WTC11 (cell line): ENCODE data around the gene IPO9. TPM values are rescaled to one million over a fixed set of nuclear protein-coding genes. Genes with fewer than 3 reads are reported as not detected.

Source experiments
- ATAC-seq: fragments of 200-7000 bp; cut with Tn5 transposase; 2 replicates; pipeline ENCODE4 v1.10.0; 2021; ENCODE audit warnings: mild to moderate bottlenecking, moderate library complexity
- CTCF ChIA-PET: fragments of 300-600 bp; sonication (Branson Sonifier 250); formaldehyde crosslinking; loops from one replicate; lab custom pipeline; 2021; ENCODE audit warnings: antibody characterized with exemption; lab: Charles Lee
- POLR2A ChIA-PET: fragments of 350-600 bp; sonication (Branson Sonifier 250); formaldehyde crosslinking; loops from one replicate; lab custom pipeline; 2021; ENCODE audit warnings: antibody characterized with exemption; lab: Charles Lee
- DNase-seq: peaks from one replicate; pipeline ENCODE4 v3.0.0; 2021; ENCODE audit warnings: low spot score
- H3K27ac Mint-ChIP-seq: 2 replicates; pipeline ENCODE4 v1.8.0; 2021; ENCODE audit warnings: mixed read lengths
- H3K27me3 Mint-ChIP-seq: 2 replicates; pipeline ENCODE4 v1.8.0; 2021; ENCODE audit warnings: low read depth, mild to moderate bottlenecking, moderate library complexity, mixed read lengths
- H3K36me3 Mint-ChIP-seq: 2 replicates; pipeline ENCODE4 v1.8.0; 2021; ENCODE audit warnings: mixed read lengths
- H3K4me1 Mint-ChIP-seq: 2 replicates; pipeline ENCODE4 v1.8.0; 2022; ENCODE audit warnings: mixed read lengths
- H3K4me3 Mint-ChIP-seq: 2 replicates; pipeline ENCODE4 v1.8.0; 2021; ENCODE audit warnings: mild to moderate bottlenecking, moderate library complexity, mixed read lengths
- H3K9me3 Mint-ChIP-seq: 2 replicates; pipeline ENCODE4 v1.8.0; 2021; ENCODE audit warnings: mixed read lengths
- ATF1 ChIP-seq: sonication (generic); formaldehyde crosslinking; IDR thresholded peaks from 2 replicates; pipeline ENCODE4 v1.8.1; 2023; ENCODE audit warnings: mild to moderate bottlenecking, moderate library complexity, missing genetic modification reagents
- CBFB ChIP-seq: sonication (generic); formaldehyde crosslinking; IDR thresholded peaks from 2 replicates; pipeline ENCODE4 v1.8.1; 2022; ENCODE audit warnings: mild to moderate bottlenecking, low read depth, missing genetic modification reagents
- CTCF ChIP-seq: fragments of 200-600 bp; IDR thresholded peaks from 2 replicates; pipeline ENCODE4 v1.8.0; 2022; ENCODE audit warnings: antibody characterized with exemption
- ELF4 ChIP-seq: sonication (generic); formaldehyde crosslinking; IDR thresholded peaks from 2 replicates; pipeline ENCODE4 v1.8.1; 2022; ENCODE audit warnings: low read depth, mild to moderate bottlenecking, moderate library complexity, missing genetic modification reagents
- EMX1 ChIP-seq: fragments of 250-450 bp; sonication (Bioruptor Pico); IDR thresholded peaks from 2 replicates; pipeline ENCODE4 v1.8.0; 2021; ENCODE audit warnings: mild to moderate bottlenecking
- FOXJ3 ChIP-seq: sonication (generic); formaldehyde crosslinking; IDR thresholded peaks from 2 replicates; pipeline ENCODE4 v1.9.0; 2021; ENCODE audit warnings: missing genetic modification reagents, mild to moderate bottlenecking, borderline replicate concordance
- FOXK1 ChIP-seq: sonication (generic); formaldehyde crosslinking; IDR thresholded peaks from 2 replicates; pipeline ENCODE4 v1.8.0; 2022; ENCODE audit warnings: mild to moderate bottlenecking, moderate library complexity, missing genetic modification reagents
- GRHL2 ChIP-seq: fragments of 250-450 bp; sonication (Bioruptor Pico); IDR thresholded peaks from 2 replicates; pipeline ENCODE4 v1.8.0; 2022; ENCODE audit warnings: mild to moderate bottlenecking, moderate library complexity; ENCODE audit not compliant: insufficient replicate concordance, severe bottlenecking
- JAZF1 ChIP-seq: fragments of 250-450 bp; sonication (Bioruptor Pico); IDR thresholded peaks from 2 replicates; pipeline ENCODE4 v1.9.0; 2021; ENCODE audit warnings: moderate library complexity, mild to moderate bottlenecking, inconsistent platforms
- MXD4 ChIP-seq: fragments of 250-450 bp; sonication (Bioruptor Pico); IDR thresholded peaks from 2 replicates; pipeline ENCODE4 v1.8.0; 2021; ENCODE audit warnings: mild to moderate bottlenecking, moderate library complexity, borderline replicate concordance
- MYBL2 ChIP-seq: sonication (generic); formaldehyde crosslinking; IDR thresholded peaks from 2 replicates; pipeline ENCODE4 v1.8.1; 2023; ENCODE audit warnings: mild to moderate bottlenecking, moderate library complexity, missing genetic modification reagents
- NFATC4 ChIP-seq: fragments of 250-450 bp; sonication (Bioruptor Pico); IDR thresholded peaks from 2 replicates; pipeline ENCODE4 v1.9.0; 2021; ENCODE audit warnings: mild to moderate bottlenecking
- RELA ChIP-seq: sonication (generic); formaldehyde crosslinking; IDR thresholded peaks from 2 replicates; pipeline ENCODE4 v1.8.1; 2022; ENCODE audit warnings: missing genetic modification reagents, mild to moderate bottlenecking, borderline replicate concordance
- RORB ChIP-seq: fragments of 250-450 bp; sonication (Bioruptor Pico); IDR thresholded peaks from 2 replicates; pipeline ENCODE4 v1.9.0; 2021; ENCODE audit warnings: mild to moderate bottlenecking
- SMAD4 ChIP-seq: sonication (generic); formaldehyde crosslinking; IDR thresholded peaks from 2 replicates; pipeline ENCODE4 v1.8.0; 2022; ENCODE audit warnings: mild to moderate bottlenecking, missing genetic modification reagents
- TEAD4 ChIP-seq: sonication (generic); formaldehyde crosslinking; IDR thresholded peaks from 2 replicates; pipeline ENCODE4 v1.8.0; 2022; ENCODE audit warnings: mild to moderate bottlenecking, missing genetic modification reagents
- TP53 ChIP-seq: sonication (generic); formaldehyde crosslinking; IDR thresholded peaks from 2 replicates; pipeline ENCODE4 v1.8.1; 2023; ENCODE audit warnings: mild to moderate bottlenecking, missing genetic modification reagents
- ZNF232 ChIP-seq: sonication (generic); formaldehyde crosslinking; IDR thresholded peaks from 2 replicates; pipeline ENCODE4 v1.8.0; 2022; ENCODE audit warnings: mild to moderate bottlenecking, missing genetic modification reagents
- ZNF416 ChIP-seq: fragments of 250-450 bp; sonication (Bioruptor Pico); IDR thresholded peaks from 2 replicates; pipeline ENCODE4 v1.9.0; 2021; ENCODE audit warnings: mild to moderate bottlenecking, inconsistent platforms
- ZNF423 ChIP-seq: fragments of 250-450 bp; sonication (Bioruptor Pico); IDR thresholded peaks from 2 replicates; pipeline ENCODE4 v2.1.2; 2022; ENCODE audit warnings: mild to moderate bottlenecking, moderate library complexity
- ZNF671 ChIP-seq: fragments of 250-450 bp; sonication (Bioruptor Pico); IDR thresholded peaks from 2 replicates; pipeline ENCODE4 v1.8.0; 2021; ENCODE audit warnings: mild to moderate bottlenecking
- total RNA-seq: library from RNA; stranded (reverse); gene quantifications from 3 replicates; pipeline ENCODE4 v1.2.3, GENCODE V29; 2021
- TF ChIP-seq, protein P1 (sequence below): sonication (generic); formaldehyde crosslinking; IDR thresholded peaks from 2 replicates; pipeline ENCODE4 v1.8.0; 2022; ENCODE audit warnings: mild to moderate bottlenecking, missing genetic modification reagents
- TF ChIP-seq, protein P2 (sequence below): sonication (generic); formaldehyde crosslinking; IDR thresholded peaks from 2 replicates; pipeline ENCODE4 v1.8.0; 2022; ENCODE audit warnings: missing genetic modification reagents
- TF ChIP-seq, protein P3 (sequence below): sonication (generic); formaldehyde crosslinking; IDR thresholded peaks from 2 replicates; pipeline ENCODE4 v1.8.1; 2023; ENCODE audit warnings: mild to moderate bottlenecking, missing genetic modification reagents, moderate library complexity
- TF ChIP-seq, protein P4 (sequence below): sonication (generic); formaldehyde crosslinking; IDR thresholded peaks from 2 replicates; pipeline ENCODE4 v1.8.1; 2022; ENCODE audit warnings: missing genetic modification reagents, borderline replicate concordance
- TF ChIP-seq, protein P5 (sequence below): sonication (generic); formaldehyde crosslinking; IDR thresholded peaks from 2 replicates; pipeline ENCODE4 v1.8.0; 2022; ENCODE audit warnings: mild to moderate bottlenecking, missing genetic modification reagents

The IPO9 gene
- total RNA-seq, 1 experiment from 2014 or later = 97.2 TPM

DNA sequence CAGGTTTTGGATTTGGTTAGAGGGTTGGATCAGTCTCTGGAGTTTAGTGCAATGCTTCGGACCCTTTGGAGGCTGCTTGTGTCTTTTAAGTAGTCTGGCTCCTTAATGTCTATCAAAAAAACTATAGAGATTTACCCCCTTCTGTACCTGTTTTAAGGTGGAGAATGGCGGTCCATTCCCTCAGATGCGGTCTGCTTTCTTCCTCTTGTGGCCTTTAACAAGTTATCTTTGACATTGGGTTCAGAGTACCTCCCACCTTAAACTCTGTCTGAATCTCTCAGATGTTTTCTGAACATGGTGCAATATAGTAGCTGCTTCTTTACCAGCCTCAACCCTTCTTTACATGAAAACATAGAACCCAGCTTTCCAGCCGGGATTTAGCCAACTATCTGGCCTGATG is 2.4 kb downstream of the IPO9 start:
- Mint-ChIP-seq H3K27me3 (no peaks in the 10 kb centered on the region), H3K9me3 (no peaks in the 10 kb centered on the region), H3K4me1 (peaks cover 49% of the 10 kb centered on the region), H3K36me3 (peaks cover 5% of the 10 kb centered on the region; the same call in 1 of the 2 replicates), H3K27ac (peak overlapping the region; percentile 67), H3K4me3 (peak overlapping the region; percentile 98)
- ChIA-PET CTCF (no interaction called here), POLR2A (no interaction called here)
- no peak for TF ChIP-seq CBFB (CRISPR knock-in tag)
- no peak for TF ChIP-seq GRHL2 (CRISPR knock-in tag)
- no peak for TF ChIP-seq EMX1 (CRISPR knock-in tag)
- TF ChIP-seq, protein P1, sequence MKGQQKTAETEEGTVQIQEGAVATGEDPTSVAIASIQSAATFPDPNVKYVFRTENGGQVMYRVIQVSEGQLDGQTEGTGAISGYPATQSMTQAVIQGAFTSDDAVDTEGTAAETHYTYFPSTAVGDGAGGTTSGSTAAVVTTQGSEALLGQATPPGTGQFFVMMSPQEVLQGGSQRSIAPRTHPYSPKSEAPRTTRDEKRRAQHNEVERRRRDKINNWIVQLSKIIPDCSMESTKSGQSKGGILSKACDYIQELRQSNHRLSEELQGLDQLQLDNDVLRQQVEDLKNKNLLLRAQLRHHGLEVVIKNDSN (CRISPR knock-in tag) = no peak
- TF ChIP-seq, protein P2, sequence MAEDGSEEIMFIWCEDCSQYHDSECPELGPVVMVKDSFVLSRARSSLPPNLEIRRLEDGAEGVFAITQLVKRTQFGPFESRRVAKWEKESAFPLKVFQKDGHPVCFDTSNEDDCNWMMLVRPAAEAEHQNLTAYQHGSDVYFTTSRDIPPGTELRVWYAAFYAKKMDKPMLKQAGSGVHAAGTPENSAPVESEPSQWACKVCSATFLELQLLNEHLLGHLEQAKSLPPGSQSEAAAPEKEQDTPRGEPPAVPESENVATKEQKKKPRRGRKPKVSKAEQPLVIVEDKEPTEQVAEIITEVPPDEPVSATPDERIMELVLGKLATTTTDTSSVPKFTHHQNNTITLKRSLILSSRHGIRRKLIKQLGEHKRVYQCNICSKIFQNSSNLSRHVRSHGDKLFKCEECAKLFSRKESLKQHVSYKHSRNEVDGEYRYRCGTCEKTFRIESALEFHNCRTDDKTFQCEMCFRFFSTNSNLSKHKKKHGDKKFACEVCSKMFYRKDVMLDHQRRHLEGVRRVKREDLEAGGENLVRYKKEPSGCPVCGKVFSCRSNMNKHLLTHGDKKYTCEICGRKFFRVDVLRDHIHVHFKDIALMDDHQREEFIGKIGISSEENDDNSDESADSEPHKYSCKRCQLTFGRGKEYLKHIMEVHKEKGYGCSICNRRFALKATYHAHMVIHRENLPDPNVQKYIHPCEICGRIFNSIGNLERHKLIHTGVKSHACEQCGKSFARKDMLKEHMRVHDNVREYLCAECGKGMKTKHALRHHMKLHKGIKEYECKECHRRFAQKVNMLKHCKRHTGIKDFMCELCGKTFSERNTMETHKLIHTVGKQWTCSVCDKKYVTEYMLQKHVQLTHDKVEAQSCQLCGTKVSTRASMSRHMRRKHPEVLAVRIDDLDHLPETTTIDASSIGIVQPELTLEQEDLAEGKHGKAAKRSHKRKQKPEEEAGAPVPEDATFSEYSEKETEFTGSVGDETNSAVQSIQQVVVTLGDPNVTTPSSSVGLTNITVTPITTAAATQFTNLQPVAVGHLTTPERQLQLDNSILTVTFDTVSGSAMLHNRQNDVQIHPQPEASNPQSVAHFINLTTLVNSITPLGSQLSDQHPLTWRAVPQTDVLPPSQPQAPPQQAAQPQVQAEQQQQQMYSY (CRISPR knock-in tag) = no peak
- TF ChIP-seq ELF4 (CRISPR knock-in tag) = no peak
- no peak for TF ChIP-seq RORB
- TF ChIP-seq TP53 (CRISPR knock-in tag) = no peak
- TF ChIP-seq, protein P3, sequence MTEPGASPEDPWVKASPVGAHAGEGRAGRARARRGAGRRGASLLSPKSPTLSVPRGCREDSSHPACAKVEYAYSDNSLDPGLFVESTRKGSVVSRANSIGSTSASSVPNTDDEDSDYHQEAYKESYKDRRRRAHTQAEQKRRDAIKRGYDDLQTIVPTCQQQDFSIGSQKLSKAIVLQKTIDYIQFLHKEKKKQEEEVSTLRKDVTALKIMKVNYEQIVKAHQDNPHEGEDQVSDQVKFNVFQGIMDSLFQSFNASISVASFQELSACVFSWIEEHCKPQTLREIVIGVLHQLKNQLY = no peak
- no peak for TF ChIP-seq RELA
- no peak for TF ChIP-seq FOXK1 (CRISPR knock-in tag)
- no peak for TF ChIP-seq MXD4 (CRISPR knock-in tag)
- TF ChIP-seq, protein P4, sequence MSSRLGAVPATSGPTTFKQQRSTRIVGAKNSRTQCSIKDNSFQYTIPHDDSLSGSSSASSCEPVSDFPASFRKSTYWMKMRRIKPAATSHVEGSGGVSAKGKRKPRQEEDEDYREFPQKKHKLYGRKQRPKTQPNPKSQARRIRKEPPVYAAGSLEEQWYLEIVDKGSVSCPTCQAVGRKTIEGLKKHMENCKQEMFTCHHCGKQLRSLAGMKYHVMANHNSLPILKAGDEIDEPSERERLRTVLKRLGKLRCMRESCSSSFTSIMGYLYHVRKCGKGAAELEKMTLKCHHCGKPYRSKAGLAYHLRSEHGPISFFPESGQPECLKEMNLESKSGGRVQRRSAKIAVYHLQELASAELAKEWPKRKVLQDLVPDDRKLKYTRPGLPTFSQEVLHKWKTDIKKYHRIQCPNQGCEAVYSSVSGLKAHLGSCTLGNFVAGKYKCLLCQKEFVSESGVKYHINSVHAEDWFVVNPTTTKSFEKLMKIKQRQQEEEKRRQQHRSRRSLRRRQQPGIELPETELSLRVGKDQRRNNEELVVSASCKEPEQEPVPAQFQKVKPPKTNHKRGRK (CRISPR knock-in tag) = no peak
- TF ChIP-seq SMAD4 = no peak
- TF ChIP-seq ZNF232 (CRISPR knock-in tag) = no peak
- no peak for TF ChIP-seq MYBL2
- TF ChIP-seq ZNF416 (CRISPR knock-in tag) = no peak
- no peak for TF ChIP-seq CTCF
- no peak for DNase-seq
- ATAC-seq = no peak

DNA sequence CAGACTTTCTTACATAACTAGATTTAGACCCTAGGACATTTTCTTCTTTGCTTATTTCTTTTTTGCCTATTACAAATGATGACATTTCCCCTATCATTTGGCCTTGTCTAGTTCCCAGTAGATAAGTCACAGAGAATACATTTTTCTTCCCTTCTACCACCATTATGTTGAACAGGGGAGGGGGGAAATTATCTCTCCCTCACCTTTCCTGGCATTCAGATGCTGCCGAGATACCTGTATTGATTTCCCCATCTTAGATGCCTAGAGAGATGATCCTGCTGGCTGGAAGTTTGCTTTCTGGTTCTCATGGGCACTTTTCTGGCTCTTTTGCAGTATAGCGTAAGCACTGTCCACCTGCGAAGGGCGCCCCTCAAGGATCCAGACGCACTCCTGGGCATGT is 5.7 kb downstream of the IPO9 start:
- no peak overlapping the region for H3K27ac Mint-ChIP-seq
- ATAC-seq = no peak
- TF ChIP-seq JAZF1 (no peak), NFATC4 (no peak), FOXJ3 (no peak), TEAD4 (CRISPR knock-in tag) (no peak), ZNF423 (CRISPR knock-in tag) (no peak), ATF1 (CRISPR knock-in tag) (no peak), ZNF671 (CRISPR knock-in tag) (no peak)
- TF ChIP-seq, protein P4 (CRISPR knock-in tag) = no peak
- TF ChIP-seq, protein P1 (CRISPR knock-in tag) = no peak
- TF ChIP-seq, protein P5, sequence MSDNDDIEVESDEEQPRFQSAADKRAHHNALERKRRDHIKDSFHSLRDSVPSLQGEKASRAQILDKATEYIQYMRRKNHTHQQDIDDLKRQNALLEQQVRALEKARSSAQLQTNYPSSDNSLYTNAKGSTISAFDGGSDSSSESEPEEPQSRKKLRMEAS (CRISPR knock-in tag) = no peak
- no peak for DNase-seq
- ChIA-PET CTCF (no interaction called here), POLR2A (no interaction called here)
- H3K36me3 Mint-ChIP-seq = peaks cover 20% of the 10 kb centered on the region
- no peaks in the 10 kb centered on the region for H3K9me3 Mint-ChIP-seq
- no peaks in the 10 kb centered on the region for H3K27me3 Mint-ChIP-seq
- no peak overlapping the region for H3K4me3 Mint-ChIP-seq
- peaks cover 27% of the 10 kb centered on the region for H3K4me1 Mint-ChIP-seq
